Hair follicle dermal papilla cell (primary cell): Measurements from ENCODE around the gene VAV2. TPM values are rescaled to one million over a fixed set of nuclear protein-coding genes. Genes with fewer than 3 reads are reported as not detected.

Experiments used
- total RNA-seq: library from RNA; depleted of rRNA; stranded (reverse); fragments of >200 nt; gene quantifications from 2 replicates; pipeline ENCODE4 v1.2.3, GENCODE V29; 2012

VAV2 gene, protein sequence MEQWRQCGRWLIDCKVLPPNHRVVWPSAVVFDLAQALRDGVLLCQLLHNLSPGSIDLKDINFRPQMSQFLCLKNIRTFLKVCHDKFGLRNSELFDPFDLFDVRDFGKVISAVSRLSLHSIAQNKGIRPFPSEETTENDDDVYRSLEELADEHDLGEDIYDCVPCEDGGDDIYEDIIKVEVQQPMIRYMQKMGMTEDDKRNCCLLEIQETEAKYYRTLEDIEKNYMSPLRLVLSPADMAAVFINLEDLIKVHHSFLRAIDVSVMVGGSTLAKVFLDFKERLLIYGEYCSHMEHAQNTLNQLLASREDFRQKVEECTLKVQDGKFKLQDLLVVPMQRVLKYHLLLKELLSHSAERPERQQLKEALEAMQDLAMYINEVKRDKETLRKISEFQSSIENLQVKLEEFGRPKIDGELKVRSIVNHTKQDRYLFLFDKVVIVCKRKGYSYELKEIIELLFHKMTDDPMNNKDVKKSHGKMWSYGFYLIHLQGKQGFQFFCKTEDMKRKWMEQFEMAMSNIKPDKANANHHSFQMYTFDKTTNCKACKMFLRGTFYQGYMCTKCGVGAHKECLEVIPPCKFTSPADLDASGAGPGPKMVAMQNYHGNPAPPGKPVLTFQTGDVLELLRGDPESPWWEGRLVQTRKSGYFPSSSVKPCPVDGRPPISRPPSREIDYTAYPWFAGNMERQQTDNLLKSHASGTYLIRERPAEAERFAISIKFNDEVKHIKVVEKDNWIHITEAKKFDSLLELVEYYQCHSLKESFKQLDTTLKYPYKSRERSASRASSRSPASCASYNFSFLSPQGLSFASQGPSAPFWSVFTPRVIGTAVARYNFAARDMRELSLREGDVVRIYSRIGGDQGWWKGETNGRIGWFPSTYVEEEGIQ
- total RNA-seq: 9.7 and 11.4 TPM in 2 replicates

DNA sequence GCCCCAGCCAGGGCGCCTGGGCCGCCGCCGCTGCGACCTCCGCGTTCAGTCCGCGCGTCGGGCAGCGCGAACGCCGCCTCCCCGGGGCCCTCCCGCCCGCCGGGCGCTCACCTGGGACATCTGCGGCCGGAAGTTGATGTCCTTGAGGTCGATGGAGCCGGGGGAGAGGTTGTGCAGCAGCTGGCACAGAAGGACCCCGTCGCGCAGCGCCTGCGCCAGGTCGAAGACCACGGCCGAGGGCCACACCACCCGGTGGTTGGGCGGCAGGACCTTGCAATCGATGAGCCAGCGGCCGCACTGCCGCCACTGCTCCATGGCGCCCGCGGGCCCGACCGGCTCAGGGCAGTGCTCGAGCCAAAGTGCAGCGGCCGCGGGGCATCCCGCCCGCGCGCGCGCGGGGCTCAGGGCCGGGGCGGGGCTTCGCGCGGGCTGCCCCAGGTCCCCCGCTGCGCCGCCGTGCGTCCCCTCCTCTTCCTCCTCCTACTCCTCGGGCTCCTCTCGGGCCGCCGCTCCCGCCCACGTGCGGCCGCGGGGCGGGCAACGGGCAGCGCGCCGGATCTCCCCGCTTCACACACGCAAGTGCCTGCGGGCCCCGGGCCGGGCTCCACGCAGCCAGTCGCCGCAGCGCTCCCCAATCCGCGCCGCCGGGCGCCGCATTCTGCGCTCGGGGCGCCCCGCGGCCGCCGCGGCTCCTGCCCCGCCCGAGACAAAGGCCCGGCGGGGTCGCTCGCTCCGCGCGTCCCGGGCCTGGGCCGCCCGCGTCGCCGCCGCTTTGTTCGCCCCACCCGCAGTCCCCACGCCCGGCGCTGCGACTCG is at the start of gene VAV2:
Gene VAV2 (minus strand): TSS at position 361 of the 816 bp plus-strand sequence. CDS start 46 bp downstream, at position 315.

DNA sequence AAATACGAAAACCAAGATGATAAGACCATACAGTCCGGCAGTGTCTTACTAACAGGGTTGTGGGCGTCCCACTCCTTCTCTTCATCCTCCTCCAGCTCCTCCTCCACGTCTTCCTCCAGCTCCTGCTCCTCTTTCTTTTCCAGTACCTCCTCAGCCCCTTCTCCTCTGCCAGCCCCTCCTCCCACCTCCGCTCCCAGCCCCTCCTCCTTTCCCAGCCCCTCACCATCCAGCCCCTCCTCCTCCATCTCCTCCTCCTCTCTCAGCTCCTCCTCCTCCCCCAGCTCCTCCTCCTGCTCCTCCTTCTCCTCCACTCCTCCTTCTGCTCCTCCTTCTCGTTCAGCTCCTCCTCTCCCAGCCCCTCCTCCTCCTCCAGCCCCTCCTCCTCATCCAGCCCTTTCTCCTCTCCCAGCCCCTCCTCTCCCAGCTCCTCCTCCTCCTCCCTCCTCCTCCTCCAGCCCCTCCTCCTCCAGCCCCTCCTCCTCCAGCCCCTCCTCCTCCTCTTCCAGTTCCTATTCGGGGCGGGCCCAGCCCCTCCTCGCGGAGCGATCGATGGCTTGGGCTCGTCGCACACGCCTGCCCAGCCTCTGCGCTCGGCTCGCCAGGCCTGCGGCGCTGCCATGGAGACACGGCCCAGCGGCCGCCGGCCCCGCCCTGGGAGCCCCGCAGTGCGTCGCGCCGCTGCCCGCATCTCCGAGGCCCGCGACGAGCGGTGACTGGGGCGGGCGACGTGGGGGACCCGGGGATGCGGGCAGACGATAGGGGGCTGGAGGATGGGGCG is 32.9 kb upstream of the VAV2 start, which contains the start of gene BRD3OS:
Gene BRD3OS (plus strand): TSS at position 654 of the 778 bp plus-strand sequence. CDS start 1,267 bp downstream, outside the sequence.

DNA sequence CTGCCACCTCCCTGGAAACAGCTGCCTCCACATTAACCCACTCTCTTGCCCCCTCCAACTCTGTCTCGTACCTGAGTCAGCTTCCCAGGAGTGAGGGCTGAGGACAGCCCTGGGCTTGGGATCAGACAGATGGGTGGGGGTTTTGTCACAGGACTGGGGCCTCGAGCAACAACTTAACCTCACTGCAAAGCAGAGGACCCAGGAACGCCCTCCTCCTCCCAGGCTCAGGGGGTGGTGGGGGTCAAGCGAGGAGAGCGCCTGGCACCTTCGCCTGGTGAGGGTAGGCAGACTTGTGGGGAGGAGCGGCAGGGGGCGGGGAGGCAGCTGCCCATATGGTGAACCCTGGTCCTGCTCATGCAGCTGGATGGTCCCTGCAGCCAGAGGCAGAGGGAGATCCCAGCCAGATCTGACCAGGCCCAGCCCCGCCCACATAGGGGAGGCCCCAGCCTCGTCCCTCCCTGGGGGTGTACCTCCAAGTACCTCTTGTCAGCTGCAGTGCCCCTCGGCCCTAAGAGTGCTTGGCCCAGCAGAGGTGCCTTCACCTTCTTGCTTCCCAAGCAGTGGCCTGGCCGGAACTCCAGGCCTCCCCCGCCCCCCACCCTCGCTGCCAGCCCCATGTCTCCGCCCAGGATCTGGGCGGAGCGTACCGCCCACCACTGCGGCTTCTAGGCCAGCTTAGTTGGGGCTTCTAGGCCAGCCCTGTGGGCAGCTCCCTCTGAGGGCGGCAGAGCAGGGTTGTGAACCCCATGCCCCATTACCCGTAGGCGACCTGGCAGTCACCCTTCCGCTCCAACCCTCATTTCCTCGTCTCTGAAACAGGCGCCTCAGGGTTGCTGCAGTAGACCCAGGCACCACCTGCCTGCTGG is 254.1 kb downstream of the VAV2 start, which contains the start of gene SARDH:
Gene SARDH (minus strand): TSS at position 579 of the 866 bp plus-strand sequence. CDS start 4,179 bp downstream, outside the sequence.

Other genes with a start within 250 kb of the VAV2 start
- 32.8 and 43.7 TPM in 2 replicates for gene BRD3OS, start 33.2 kb upstream of the VAV2 start, total RNA-seq
- 5.3 and 8.1 TPM in 2 replicates for gene BRD3, start 75.7 kb upstream of the VAV2 start, total RNA-seq
- gene WDR5, start 143.8 kb upstream of the VAV2 start, total RNA-seq: 19.6 and 22.7 TPM in 2 replicates
- gene RNU6ATAC, start 172.2 kb upstream of the VAV2 start, total RNA-seq: not detected in 2 replicates